Measurements from ENCODE around the gene PRKX.
"Not testable (repeated sequence)": the region's sequence is repeated elsewhere in the genome, so short reads cannot be mapped to it uniquely, and the experiment has no call there.

Gene PRKX

DNA sequence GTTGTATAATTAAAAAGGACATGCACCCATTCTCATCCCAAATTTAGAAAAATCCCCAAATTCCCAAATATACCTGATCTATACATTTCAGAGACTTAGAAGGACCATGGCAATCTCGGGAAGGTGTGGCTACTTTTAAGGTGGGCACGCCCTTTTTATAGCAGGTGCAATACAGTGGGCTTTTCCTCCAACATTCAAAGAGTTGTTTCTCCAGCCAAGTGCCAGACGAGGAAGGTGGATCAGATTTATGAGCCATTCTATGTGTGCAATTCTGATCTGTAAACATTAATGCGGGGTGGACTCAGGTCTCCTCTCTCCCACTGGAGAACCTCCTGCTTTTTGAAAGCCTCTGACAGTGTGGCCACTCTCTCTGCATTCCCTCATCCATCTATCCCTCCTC, 33.8 kb downstream of the PRKX start:
- H3K4me3 ChIP-seq (replicated peaks; ENCODE audit: low read depth, low read length), result no peak overlapping the region
- no peak for DNase-seq (ENCODE audit: low read depth)
- TF ChIP-seq, protein P1, sequence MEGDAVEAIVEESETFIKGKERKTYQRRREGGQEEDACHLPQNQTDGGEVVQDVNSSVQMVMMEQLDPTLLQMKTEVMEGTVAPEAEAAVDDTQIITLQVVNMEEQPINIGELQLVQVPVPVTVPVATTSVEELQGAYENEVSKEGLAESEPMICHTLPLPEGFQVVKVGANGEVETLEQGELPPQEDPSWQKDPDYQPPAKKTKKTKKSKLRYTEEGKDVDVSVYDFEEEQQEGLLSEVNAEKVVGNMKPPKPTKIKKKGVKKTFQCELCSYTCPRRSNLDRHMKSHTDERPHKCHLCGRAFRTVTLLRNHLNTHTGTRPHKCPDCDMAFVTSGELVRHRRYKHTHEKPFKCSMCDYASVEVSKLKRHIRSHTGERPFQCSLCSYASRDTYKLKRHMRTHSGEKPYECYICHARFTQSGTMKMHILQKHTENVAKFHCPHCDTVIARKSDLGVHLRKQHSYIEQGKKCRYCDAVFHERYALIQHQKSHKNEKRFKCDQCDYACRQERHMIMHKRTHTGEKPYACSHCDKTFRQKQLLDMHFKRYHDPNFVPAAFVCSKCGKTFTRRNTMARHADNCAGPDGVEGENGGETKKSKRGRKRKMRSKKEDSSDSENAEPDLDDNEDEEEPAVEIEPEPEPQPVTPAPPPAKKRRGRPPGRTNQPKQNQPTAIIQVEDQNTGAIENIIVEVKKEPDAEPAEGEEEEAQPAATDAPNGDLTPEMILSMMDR (IDR thresholded peaks at IDR 0.05; ENCODE audit: low read length, missing control alignments), result no peak

- TF ChIP-seq, protein P1 (IDR thresholded peaks at IDR 0.05; ENCODE audit: low read length, missing control alignments), result no peak
- peak; percentile 1 for DNase-seq (ENCODE audit: low read depth)
- no peak overlapping the region for H3K4me3 ChIP-seq (replicated peaks; ENCODE audit: low read depth, low read length)
Measured at GRCh38 chrX:3678328-3678727, 35.1 kb downstream of the PRKX start.

GRCh38 chrX:3674881-3675280, 38.6 kb downstream of the PRKX start:
- H3K4me3 ChIP-seq (replicated peaks; ENCODE audit: low read depth, low read length), result no peak overlapping the region
- TF ChIP-seq, protein P1 (IDR thresholded peaks at IDR 0.05; ENCODE audit: low read length, missing control alignments), result no peak
- DNase-seq (ENCODE audit: low read depth), result no peak

GRCh38 chrX:3669841-3670475, 43.5 kb downstream of the PRKX start:
- TF ChIP-seq, protein P1 (IDR thresholded peaks at IDR 0.05; ENCODE audit: low read length, missing control alignments), result no peak
- H3K4me3 ChIP-seq (replicated peaks; ENCODE audit: low read depth, low read length), result no peak overlapping the region
- DNase-seq (ENCODE audit: low read depth), result no peak

DNA sequence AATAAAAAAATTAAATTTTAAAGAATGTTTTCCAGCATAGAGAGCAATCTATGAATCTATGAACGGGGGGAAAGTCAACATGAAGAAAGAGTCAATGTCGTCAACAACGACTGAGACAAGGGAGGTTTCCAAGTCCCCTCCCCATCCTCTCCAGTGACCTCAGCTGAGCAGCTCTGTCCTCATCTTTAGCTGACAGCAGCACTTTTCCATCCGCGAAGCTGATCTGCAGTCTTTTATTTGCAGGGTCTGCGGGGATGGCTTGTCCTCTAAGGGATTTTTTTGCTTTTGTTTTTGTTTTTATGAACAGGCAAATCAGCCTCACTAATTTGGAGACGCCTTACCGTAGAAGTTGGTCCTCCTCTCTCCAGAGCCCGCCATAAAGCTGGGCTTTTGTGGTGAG, 46.5 kb downstream of the PRKX start:
- TF ChIP-seq, protein P1 (IDR thresholded peaks at IDR 0.05; ENCODE audit: low read length, missing control alignments), result no peak
- H3K4me3 ChIP-seq (replicated peaks; ENCODE audit: low read depth, low read length), result no peak overlapping the region
- no peak for DNase-seq (ENCODE audit: low read depth)

DNA sequence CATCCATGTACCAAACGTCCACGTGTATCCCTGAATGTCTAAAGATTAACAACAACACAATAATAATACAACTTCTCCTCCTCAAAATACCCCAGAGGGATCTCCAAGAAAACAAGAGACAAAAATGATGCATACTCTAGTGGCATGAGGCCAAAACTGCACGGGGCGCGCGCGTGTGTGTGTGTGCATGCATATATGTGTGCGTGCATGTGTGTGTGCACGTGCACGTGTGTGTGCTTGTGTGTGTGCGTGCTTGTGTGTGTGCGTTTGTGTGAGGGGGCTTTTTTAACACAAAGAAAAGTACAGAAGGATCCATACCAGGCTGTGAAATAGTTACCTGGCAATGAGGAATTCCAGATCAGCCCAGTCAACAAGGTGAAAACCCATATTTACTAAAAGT, 48.5 kb downstream of the PRKX start:
- no peak overlapping the region for H3K4me3 ChIP-seq (replicated peaks; ENCODE audit: low read depth, low read length)
- TF ChIP-seq, protein P1 (IDR thresholded peaks at IDR 0.05; ENCODE audit: low read length, missing control alignments), result no peak
- DNase-seq (ENCODE audit: low read depth), result no peak

DNA sequence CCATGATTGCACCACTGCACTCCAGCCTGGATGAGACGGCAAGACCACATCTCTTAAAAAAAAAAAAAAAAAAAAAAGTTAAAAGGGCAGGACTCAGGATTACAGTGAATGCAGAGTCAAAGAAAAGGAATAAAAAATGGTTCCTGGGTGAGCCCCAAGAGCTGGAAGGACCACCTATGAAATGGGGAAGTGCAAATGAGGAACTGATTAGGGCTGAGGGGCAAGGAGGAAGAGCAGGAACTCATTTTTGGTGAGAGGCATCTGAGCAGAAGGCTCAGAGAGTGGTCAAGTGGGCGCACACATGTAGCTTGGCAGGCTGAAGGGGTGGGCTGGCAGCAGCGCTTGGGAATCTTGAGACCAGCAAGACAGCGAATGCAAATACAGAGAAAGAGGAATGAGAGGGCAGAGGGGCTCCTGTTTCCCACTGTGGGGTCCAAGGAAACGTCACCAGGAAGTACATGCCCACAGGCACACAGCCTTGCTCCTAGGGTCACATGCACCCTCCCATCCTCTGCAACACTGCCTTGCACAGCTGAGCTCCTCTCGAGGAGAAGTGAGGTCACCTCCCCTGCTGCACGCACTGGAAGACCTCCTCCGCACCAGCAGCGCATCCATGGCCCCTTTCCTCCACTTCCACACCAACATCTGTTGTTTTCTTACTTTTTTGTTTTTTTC, 49.7 kb downstream of the PRKX start:
- not testable (repeated sequence) for DNase-seq (ENCODE audit: low read depth); H3K4me3 ChIP-seq (replicated peaks; ENCODE audit: low read depth, low read length)

Data from fibroblast of pulmonary artery (primary cell).